LNCAP (cell line): ENCODE data around the gene SLC14A1.

Source experiments
- CTCF ChIP-seq: fragments of 450-650 bp; IDR thresholded peaks from 2 replicates; pipeline ENCODE4 v1.5.1; 2017; ENCODE audit warnings: mild to moderate bottlenecking

The SLC14A1 gene

GRCh38 chr18:45686891-45687611, 36.9 kb upstream of the SLC14A1 start:
- TF ChIP-seq CTCF, result no peak

GRCh38 chr18:45687621-45688020, 36.4 kb upstream of the SLC14A1 start:
- no peak for TF ChIP-seq CTCF

GRCh38 chr18:45688113-45688512, 35.9 kb upstream of the SLC14A1 start:
- TF ChIP-seq CTCF, result no peak

GRCh38 chr18:45688833-45689232, 35.1 kb upstream of the SLC14A1 start:
- no peak for TF ChIP-seq CTCF

GRCh38 chr18:45689396-45689795, 34.6 kb upstream of the SLC14A1 start:
- TF ChIP-seq CTCF, result no peak

GRCh38 chr18:45690975-45691815, 32.8 kb upstream of the SLC14A1 start:
- TF ChIP-seq CTCF, result peak; percentile 78

GRCh38 chr18:45691816-45692179, 32.2 kb upstream of the SLC14A1 start:
- TF ChIP-seq CTCF, result no peak
